Measurements from ENCODE around the gene BLOC1S6.

DNA sequence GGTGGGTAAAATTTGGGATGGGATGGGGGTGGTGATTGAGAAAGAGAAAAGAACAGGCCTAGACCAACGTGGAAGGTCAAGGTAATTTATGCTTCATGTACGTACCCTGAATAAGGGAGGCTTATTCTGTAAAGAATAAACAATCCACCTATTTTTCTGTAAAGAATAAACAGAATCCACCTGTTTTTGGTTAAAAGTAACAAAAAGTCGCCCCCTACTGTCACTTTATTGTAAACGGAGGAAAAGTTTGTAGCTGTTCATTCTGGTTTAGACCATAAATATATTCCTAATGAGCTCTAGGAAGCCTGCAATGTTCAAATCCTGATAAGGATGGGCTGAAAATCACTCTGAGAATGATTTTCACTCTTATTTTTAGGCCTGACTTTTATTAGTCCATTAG lies 24.1 kb downstream of the BLOC1S6 start:
- TF ChIP-seq, protein P1, sequence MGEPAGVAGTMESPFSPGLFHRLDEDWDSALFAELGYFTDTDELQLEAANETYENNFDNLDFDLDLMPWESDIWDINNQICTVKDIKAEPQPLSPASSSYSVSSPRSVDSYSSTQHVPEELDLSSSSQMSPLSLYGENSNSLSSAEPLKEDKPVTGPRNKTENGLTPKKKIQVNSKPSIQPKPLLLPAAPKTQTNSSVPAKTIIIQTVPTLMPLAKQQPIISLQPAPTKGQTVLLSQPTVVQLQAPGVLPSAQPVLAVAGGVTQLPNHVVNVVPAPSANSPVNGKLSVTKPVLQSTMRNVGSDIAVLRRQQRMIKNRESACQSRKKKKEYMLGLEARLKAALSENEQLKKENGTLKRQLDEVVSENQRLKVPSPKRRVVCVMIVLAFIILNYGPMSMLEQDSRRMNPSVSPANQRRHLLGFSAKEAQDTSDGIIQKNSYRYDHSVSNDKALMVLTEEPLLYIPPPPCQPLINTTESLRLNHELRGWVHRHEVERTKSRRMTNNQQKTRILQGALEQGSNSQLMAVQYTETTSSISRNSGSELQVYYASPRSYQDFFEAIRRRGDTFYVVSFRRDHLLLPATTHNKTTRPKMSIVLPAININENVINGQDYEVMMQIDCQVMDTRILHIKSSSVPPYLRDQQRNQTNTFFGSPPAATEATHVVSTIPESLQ (CRISPR knock-in tag; IDR thresholded peaks at IDR 0.05), result no peak
- TF ChIP-seq, protein P2, sequence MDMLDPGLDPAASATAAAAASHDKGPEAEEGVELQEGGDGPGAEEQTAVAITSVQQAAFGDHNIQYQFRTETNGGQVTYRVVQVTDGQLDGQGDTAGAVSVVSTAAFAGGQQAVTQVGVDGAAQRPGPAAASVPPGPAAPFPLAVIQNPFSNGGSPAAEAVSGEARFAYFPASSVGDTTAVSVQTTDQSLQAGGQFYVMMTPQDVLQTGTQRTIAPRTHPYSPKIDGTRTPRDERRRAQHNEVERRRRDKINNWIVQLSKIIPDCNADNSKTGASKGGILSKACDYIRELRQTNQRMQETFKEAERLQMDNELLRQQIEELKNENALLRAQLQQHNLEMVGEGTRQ (CRISPR knock-in tag; IDR thresholded peaks at IDR 0.05), result no peak
- TF ChIP-seq ELF4 (CRISPR knock-in tag; IDR thresholded peaks at IDR 0.05; ENCODE audit: low read depth) (no peak), JUN (CRISPR knock-in tag; IDR thresholded peaks at IDR 0.05) (no peak), OVOL2 (CRISPR knock-in tag; IDR thresholded peaks at IDR 0.05; ENCODE audit: borderline replicate concordance) (no peak), RELA (CRISPR knock-in tag; IDR thresholded peaks at IDR 0.05; ENCODE audit: borderline replicate concordance) (no peak), NR3C1 (CRISPR knock-in tag; conservative IDR thresholded peaks at IDR 0.05; ENCODE audit: low read depth) (no peak)
- TF ChIP-seq, protein P3, sequence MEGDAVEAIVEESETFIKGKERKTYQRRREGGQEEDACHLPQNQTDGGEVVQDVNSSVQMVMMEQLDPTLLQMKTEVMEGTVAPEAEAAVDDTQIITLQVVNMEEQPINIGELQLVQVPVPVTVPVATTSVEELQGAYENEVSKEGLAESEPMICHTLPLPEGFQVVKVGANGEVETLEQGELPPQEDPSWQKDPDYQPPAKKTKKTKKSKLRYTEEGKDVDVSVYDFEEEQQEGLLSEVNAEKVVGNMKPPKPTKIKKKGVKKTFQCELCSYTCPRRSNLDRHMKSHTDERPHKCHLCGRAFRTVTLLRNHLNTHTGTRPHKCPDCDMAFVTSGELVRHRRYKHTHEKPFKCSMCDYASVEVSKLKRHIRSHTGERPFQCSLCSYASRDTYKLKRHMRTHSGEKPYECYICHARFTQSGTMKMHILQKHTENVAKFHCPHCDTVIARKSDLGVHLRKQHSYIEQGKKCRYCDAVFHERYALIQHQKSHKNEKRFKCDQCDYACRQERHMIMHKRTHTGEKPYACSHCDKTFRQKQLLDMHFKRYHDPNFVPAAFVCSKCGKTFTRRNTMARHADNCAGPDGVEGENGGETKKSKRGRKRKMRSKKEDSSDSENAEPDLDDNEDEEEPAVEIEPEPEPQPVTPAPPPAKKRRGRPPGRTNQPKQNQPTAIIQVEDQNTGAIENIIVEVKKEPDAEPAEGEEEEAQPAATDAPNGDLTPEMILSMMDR (IDR thresholded peaks at IDR 0.05), result no peak
- TF ChIP-seq, protein P4, sequence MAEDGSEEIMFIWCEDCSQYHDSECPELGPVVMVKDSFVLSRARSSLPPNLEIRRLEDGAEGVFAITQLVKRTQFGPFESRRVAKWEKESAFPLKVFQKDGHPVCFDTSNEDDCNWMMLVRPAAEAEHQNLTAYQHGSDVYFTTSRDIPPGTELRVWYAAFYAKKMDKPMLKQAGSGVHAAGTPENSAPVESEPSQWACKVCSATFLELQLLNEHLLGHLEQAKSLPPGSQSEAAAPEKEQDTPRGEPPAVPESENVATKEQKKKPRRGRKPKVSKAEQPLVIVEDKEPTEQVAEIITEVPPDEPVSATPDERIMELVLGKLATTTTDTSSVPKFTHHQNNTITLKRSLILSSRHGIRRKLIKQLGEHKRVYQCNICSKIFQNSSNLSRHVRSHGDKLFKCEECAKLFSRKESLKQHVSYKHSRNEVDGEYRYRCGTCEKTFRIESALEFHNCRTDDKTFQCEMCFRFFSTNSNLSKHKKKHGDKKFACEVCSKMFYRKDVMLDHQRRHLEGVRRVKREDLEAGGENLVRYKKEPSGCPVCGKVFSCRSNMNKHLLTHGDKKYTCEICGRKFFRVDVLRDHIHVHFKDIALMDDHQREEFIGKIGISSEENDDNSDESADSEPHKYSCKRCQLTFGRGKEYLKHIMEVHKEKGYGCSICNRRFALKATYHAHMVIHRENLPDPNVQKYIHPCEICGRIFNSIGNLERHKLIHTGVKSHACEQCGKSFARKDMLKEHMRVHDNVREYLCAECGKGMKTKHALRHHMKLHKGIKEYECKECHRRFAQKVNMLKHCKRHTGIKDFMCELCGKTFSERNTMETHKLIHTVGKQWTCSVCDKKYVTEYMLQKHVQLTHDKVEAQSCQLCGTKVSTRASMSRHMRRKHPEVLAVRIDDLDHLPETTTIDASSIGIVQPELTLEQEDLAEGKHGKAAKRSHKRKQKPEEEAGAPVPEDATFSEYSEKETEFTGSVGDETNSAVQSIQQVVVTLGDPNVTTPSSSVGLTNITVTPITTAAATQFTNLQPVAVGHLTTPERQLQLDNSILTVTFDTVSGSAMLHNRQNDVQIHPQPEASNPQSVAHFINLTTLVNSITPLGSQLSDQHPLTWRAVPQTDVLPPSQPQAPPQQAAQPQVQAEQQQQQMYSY (CRISPR knock-in tag; IDR thresholded peaks at IDR 0.05), result no peak
- TF ChIP-seq, protein P5, sequence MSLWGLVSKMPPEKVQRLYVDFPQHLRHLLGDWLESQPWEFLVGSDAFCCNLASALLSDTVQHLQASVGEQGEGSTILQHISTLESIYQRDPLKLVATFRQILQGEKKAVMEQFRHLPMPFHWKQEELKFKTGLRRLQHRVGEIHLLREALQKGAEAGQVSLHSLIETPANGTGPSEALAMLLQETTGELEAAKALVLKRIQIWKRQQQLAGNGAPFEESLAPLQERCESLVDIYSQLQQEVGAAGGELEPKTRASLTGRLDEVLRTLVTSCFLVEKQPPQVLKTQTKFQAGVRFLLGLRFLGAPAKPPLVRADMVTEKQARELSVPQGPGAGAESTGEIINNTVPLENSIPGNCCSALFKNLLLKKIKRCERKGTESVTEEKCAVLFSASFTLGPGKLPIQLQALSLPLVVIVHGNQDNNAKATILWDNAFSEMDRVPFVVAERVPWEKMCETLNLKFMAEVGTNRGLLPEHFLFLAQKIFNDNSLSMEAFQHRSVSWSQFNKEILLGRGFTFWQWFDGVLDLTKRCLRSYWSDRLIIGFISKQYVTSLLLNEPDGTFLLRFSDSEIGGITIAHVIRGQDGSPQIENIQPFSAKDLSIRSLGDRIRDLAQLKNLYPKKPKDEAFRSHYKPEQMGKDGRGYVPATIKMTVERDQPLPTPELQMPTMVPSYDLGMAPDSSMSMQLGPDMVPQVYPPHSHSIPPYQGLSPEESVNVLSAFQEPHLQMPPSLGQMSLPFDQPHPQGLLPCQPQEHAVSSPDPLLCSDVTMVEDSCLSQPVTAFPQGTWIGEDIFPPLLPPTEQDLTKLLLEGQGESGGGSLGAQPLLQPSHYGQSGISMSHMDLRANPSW (CRISPR knock-in tag; conservative IDR thresholded peaks at IDR 0.05; ENCODE audit: low read depth), result no peak

Measured in WTC11 (cell line).